ENCODE data around the gene CYBA. TPM values are rescaled to one million over a fixed set of nuclear protein-coding genes. Genes with fewer than 3 reads are reported as not detected.
"Not testable (repeated sequence)": the region's sequence is repeated elsewhere in the genome, so short reads cannot be mapped to it uniquely, and the experiment has no call there.

The CYBA gene
- total RNA-seq, 4 donors from 2014 or later, result 67.1 to 205 (median 98.7) TPM

DNA sequence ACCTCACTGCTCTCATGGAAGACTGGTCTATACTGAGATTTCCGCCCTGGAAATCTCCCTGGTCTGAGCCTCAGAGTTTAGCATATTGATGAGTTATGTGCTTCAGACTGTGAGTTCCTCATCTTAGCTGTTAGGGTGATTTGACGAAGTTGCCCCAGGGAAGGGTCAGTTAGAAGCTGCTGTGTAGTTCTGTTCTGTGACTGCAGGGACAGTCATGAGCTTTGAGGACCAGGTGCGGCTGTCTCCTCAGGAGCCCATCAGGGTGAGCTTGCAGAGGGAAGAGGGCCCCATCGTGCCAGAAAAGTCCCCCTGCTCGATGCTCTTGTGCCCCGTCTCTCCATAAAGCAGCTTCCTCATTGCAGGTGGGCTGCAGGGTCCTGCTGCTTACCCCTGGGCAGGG, 40.8 kb downstream of the CYBA start:
- intact Hi-C loops (cut with DNase I), result no loop called here
- no peak overlapping the region for H3K27ac ChIP-seq
- H3K27me3 ChIP-seq, result no peaks in the 10 kb centered on the region
- H3K4me1 ChIP-seq, result no peaks in the 10 kb centered on the region
- no peak for TF ChIP-seq POLR2A (IDR thresholded peaks at IDR 0.05)
- TF ChIP-seq, protein P1, sequence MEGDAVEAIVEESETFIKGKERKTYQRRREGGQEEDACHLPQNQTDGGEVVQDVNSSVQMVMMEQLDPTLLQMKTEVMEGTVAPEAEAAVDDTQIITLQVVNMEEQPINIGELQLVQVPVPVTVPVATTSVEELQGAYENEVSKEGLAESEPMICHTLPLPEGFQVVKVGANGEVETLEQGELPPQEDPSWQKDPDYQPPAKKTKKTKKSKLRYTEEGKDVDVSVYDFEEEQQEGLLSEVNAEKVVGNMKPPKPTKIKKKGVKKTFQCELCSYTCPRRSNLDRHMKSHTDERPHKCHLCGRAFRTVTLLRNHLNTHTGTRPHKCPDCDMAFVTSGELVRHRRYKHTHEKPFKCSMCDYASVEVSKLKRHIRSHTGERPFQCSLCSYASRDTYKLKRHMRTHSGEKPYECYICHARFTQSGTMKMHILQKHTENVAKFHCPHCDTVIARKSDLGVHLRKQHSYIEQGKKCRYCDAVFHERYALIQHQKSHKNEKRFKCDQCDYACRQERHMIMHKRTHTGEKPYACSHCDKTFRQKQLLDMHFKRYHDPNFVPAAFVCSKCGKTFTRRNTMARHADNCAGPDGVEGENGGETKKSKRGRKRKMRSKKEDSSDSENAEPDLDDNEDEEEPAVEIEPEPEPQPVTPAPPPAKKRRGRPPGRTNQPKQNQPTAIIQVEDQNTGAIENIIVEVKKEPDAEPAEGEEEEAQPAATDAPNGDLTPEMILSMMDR (IDR thresholded peaks at IDR 0.05), result peak in 1 of 6 experiments; percentile 12
- WGBS, 2 donors, result 89 to 100% methylated on average over 1 to 3 of the region's 6 CpGs
- H3K4me3 ChIP-seq, result no peak overlapping the region
- DNase-seq, result no peak
- H3K36me3 ChIP-seq, result peaks cover 11 to 100% (median 30%) of the 10 kb centered on the region in 3 donors
- H3K9me3 ChIP-seq, result no peaks in the 10 kb centered on the region

GRCh38 chr16:88609426-88609825, 41.4 kb downstream of the CYBA start:
- H3K4me1 ChIP-seq; H3K4me3 ChIP-seq; H3K27me3 ChIP-seq; H3K9me3 ChIP-seq; H3K27ac ChIP-seq; intact Hi-C loops (cut with DNase I); DNase-seq: not testable (repeated sequence)
- 90 to 93% methylated on average over 8 of the region's 8 CpGs for WGBS, 2 donors
- H3K36me3 ChIP-seq, result peaks cover 11 to 100% (median 36%) of the 10 kb centered on the region in 3 donors

DNA sequence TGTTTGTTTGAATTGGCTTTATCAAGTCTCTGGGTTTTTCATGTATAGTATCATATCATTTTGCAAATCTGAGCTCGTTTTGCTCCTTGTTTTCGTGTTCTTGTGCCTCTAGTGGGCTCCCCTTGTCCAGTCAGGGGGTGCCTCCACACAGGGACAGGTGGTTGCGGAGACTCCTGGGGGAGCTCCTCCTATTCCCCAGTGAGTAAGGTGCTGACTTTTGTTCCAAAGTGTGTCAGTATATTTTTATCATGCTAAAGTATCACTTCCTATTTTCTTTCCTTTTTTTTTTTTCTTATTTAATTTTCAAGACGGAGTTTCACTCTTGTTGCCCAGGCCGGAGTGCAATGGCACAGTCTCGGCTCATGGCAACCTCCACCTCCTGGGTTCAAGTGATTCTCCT, 42.8 kb downstream of the CYBA start:
- Histone ChIP-seq H3K36me3 (peaks cover 11 to 100% (median 36%) of the 10 kb centered on the region in 3 donors), H3K27me3 (no peaks in the 10 kb centered on the region), H3K9me3 (no peaks in the 10 kb centered on the region), H3K4me3 (no peak overlapping the region), H3K27ac (no peak overlapping the region), H3K4me1 (no peaks in the 10 kb centered on the region)
- no peak for DNase-seq
- TF ChIP-seq, protein P1 (IDR thresholded peaks at IDR 0.05), result no peak
- no peak for TF ChIP-seq POLR2A (IDR thresholded peaks at IDR 0.05)
- intact Hi-C loops (cut with DNase I), result no loop called here
- WGBS, 2 donors, result 85 to 87% methylated on average over 6 of the region's 6 CpGs

- intact Hi-C loops (cut with DNase I), result no loop called here
- H3K27ac ChIP-seq, result no peak overlapping the region
- 85 to 86% methylated on average over 16 to 17 of the region's 17 CpGs for WGBS, 2 donors
- H3K4me1 ChIP-seq, result peaks cover 0 to 14% (median 4%) of the 10 kb centered on the region in 3 donors
- no peak for DNase-seq
- H3K9me3 ChIP-seq, result no peaks in the 10 kb centered on the region
- no peaks in the 10 kb centered on the region for H3K27me3 ChIP-seq
- no peak for TF ChIP-seq POLR2A (IDR thresholded peaks at IDR 0.05)
- TF ChIP-seq, protein P1 (IDR thresholded peaks at IDR 0.05), result no peak
- H3K4me3 ChIP-seq, result no peak overlapping the region
- H3K36me3 ChIP-seq, result peaks cover 11 to 100% (median 32%) of the 10 kb centered on the region in 3 donors
Observed at GRCh38 chr16:88606148-88606757, 44.6 kb downstream of the CYBA start.

GRCh38 chr16:88605186-88606147, 45.4 kb downstream of the CYBA start:
- Histone ChIP-seq H3K36me3 (peaks cover 11 to 100% (median 29%) of the 10 kb centered on the region in 3 donors), H3K4me3 (no peak overlapping the region), H3K4me1 (peaks cover under 1 to 22% (median 4%) of the 10 kb centered on the region in 3 donors), H3K9me3 (no peaks in the 10 kb centered on the region), H3K27ac (no peak overlapping the region), H3K27me3 (no peaks in the 10 kb centered on the region)
- intact Hi-C loops (cut with DNase I), result loop anchor here (2.0 kb wide), 1 partner anchor 29 kb away; no protein-coding TSS in a partner anchor
- 82 to 84% methylated on average over 15 to 18 of the region's 20 CpGs for WGBS, 2 donors
- TF ChIP-seq POLR2A (IDR thresholded peaks at IDR 0.05), result no peak
- TF ChIP-seq, protein P1 (IDR thresholded peaks at IDR 0.05), result no peak
- no peak for DNase-seq
